Right hindlimb (tissue), 1 donor: ENCODE data around the gene ITGA11.
A peak's percentile ranks its signal among the peaks of the same experiment; 100 is the strongest.

Experiments used
- DNase-seq: peaks from one replicate; pipeline ENCODE4 v3.0.0-alpha.2; 2018

The ITGA11 gene

DNA sequence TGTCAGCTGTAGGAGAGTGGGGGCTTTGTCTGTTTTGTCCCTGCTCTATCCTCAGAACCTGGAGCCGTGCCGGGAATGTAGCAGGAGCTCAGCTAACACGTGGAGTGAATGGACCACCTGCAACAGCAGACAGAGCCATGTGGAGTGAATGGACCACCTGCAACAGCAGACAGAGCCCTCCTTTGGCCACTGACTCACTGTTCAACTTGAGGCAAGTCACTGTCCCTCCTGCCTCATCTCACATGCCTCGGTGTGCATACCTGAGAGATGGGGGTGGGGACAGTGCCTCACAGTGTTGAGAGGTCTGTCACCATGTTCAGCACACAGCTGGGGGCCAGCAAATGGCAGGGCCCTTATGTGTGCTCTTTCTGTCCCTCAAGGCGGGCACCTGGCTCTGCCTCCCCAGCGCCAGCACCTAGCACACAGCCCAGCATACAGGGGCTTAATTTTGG lies 126.5 kb downstream of the ITGA11 start:
- DNase-seq, result no peak

DNA sequence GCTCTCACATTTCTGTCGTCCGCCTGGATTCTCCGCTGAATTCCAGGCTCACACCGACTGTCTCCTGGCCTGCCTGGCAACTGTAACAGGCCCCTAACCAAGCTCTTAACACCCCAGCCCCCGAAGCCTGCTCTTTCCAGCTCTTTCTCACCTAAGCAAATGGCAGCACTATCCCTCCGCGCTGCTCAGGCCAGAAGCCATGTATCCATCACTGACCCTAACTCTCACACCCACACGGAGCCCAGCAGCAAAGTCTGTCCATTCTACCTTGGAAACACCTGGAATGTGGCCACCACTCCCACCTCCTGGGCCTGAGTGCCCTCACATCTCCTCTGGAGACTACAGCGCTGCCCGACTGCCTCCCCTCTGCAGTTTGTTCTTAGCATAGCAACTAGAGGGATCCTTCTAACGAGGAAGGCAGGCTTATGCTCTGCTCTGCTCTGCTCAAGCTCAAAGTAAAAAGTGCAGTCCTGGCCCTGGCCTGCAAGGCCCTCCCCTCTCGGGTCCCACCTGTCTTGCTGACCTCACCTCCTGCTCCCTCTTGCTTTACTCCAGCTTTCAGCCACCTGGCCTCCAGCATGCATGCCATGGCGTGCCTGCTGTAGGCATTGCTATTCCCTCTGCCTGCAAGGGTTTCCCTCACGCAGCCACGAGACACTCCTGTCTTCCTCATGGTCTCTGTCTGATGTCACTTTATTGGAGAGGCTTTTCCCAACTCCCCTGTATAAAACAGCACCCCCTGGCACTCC lies 127.2 kb downstream of the ITGA11 start:
- peak; percentile 17 for DNase-seq

DNA sequence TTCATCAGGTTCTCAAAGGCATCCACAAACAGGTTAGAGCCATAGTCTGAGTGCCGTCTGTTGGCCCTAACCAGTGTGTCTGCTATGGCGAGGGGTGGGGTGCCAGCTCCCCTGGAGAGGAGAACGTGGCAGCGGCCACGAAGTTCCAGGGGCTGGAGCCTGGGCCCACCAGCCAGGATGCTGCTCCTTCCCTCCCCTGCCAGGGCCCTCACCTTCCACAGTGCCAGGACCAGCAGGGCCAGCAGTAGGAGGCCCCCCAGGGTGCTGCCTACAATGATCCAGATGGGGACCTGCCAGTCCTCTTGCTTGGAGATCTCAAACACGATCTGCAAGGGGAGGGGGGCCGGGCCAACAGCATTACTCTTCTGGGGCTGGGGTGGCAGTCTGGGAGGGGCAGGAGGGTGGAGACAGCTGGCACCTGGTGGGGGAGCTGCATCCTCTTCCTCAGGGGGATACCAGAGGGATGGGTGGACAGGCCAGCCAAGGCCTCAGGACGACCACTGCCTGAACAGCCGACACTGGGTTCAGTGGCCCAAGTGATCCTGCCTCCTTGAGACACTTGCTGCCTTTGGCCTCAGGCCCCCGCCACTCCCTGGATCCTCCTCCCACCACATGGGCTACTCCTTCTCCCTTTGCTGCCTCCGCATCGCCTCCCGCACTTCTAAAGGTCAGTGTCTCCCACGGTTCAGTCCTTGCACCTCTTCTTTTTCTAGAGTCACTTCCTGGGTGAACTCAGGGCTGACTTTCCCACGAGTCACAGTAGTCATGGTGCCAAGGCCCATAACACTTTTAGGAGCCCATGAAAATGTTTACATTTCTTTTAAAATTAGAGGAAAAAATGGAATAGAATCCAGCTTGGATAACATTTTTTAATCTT lies 128.2 kb downstream of the ITGA11 start:
- peak; percentile 17 for DNase-seq

DNA sequence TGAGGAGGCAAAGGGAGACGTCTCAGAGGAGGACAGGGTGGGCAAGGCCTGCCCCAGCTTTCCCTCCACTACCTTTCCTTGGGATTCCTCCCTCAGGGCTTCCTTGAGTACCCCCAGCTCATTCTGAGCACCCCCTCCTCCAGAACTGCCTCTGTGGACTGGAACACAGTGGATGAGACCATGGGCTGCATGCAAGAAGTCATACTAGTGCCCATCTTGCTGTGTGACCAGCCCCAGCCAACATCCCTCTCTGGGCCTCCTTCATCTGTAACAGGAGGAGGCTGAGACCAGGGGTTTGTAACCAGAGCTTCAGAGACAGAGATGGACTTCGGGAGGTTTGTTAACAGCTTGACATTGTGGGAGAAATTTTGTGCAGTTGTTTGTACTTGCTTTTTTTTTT lies 128.8 kb downstream of the ITGA11 start:
- no peak for DNase-seq

DNA sequence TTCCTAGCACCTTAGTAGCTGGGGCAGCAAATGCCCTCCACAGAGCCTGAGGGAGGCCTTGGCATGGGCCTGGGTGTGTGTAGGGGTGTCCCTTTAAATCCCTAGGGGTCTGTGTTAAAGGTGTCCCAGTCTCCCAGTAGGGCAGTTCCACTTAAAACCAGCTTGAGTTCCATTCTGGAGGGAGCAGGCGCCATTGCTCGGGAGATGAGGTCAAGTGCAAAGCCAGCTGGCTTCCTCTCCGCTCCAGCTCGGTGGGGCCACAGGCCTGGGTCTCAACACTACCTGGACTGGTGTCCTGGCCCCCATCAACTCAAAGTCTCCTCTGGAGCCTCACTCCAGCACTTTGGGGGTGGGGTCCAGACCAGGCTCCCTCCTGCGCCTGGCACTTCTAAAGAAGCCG lies 129.2 kb downstream of the ITGA11 start:
- no peak for DNase-seq

GRCh38 chr15:68301301-68301700 lies 130.7 kb downstream of the ITGA11 start:
- no peak for DNase-seq

GRCh38 chr15:68300115-68300940 lies 131.6 kb downstream of the ITGA11 start:
- peak; percentile 18 for DNase-seq

DNA sequence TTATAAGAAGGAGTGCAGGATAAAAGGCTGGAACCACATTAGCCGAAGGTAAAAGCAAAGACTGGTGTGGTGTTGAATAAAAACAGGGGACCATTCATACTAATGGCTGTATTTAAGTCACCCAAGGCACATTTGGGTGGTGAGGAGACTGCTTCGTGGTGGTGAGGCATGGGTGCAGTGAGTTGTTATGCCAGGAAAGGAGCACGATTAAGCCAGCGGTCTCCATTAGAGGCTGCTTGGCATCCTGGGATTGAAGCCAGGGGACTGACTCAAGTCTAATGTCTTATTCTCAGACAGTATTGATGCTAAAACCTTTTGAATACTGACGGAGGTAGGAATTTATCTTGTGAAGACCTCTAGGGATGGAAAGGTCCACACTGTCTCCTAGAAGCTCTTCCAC lies 132.5 kb downstream of the ITGA11 start:
- DNase-seq, result no peak

- DNase-seq, result peak; percentile 13
Observed at GRCh38 chr15:68298882-68299381, 133.0 kb downstream of the ITGA11 start.

DNA sequence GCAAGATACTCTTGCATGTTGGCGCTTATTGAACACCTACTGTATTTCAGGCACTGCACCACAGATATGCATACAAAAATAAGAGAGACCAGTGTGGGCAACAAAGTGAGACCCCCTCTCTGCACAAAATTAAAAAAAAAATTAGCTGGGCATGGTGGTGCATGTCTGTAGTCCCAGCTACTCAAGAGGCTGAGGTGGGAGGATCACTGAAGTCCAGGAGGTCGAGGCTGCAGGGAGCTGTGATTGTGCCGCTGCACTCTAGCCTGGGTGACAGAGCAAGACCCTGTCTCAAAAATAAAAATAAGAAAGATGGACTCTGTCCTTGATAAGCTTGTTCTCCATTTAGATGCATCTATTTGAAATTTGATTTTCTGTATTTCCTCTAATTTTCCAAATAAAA lies 133.6 kb downstream of the ITGA11 start:
- no peak for DNase-seq

- no peak for DNase-seq
Observed at GRCh38 chr15:68295014-68295805, 136.8 kb downstream of the ITGA11 start.

- DNase-seq, result no peak
Observed at GRCh38 chr15:68292967-68293366, 139.0 kb downstream of the ITGA11 start.

DNA sequence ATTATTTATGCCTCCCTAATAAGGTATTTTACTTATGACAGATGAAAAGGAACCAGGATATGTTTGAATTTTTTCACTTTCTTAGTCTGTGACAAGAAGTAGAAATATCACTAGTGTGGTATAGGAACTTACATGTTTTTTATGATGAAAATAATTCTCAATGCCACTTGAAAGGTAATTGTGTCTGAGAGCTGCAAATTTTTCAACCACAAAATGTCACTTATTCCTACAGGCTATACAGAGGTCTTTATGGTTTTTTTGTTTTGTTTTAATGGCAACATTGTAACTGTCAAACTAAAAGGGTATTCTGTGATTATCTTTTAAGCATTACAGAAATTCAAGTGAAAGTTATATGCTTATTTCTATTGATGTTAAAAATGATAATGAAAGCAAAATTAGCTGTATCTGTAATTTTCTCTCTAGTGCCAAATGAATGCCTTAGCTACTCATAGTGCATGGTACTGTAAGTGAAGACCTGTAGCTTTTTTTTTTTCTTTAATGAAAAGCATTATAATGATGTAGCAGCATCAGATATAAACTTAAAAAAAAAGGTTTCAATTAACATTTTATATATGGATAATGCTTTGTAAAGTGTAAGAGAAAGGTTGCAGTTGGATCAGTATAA lies 139.7 kb downstream of the ITGA11 start:
- no peak for DNase-seq

DNA sequence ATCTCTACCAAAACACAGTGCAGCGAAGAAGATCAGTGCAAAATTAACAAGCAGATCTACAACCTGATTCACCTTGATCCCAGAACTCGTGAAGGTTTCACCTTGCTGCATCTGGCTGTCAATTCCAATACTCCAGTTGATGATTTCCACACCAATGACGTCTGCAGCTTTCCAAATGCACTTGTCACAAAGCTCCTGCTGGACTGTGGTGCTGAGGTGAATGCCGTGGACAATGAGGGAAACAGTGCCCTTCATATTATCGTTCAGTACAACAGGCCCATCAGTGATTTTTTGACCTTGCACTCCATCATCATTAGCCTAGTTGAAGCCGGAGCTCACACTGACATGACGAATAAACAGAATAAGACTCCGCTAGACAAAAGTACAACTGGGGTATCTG lies 141.2 kb downstream of the ITGA11 start:
- DNase-seq, result no peak

- no peak for DNase-seq
Observed at GRCh38 chr15:68289621-68290352, 142.2 kb downstream of the ITGA11 start.

DNA sequence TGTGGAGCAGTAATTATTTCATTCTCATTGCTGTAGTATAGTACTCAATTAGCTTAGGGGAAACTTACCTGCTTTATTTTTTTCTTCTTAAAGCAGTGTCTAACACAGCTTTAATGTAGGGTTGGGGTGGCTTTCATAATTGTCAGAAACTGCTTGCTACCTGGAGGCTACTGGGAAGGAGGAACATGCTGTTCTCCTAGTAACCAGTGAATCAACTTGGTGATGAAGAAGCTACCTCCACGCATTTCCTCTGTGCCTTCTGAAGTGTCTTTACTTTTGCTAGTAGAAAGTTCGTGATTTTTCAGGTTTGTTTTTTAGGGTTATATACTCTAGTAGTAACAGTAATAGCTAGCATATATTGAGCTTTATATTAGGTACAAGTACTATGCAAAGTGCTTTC lies 142.9 kb downstream of the ITGA11 start:
- no peak for DNase-seq

GRCh38 chr15:68286256-68286655 lies 145.7 kb downstream of the ITGA11 start:
- DNase-seq, result no peak

DNA sequence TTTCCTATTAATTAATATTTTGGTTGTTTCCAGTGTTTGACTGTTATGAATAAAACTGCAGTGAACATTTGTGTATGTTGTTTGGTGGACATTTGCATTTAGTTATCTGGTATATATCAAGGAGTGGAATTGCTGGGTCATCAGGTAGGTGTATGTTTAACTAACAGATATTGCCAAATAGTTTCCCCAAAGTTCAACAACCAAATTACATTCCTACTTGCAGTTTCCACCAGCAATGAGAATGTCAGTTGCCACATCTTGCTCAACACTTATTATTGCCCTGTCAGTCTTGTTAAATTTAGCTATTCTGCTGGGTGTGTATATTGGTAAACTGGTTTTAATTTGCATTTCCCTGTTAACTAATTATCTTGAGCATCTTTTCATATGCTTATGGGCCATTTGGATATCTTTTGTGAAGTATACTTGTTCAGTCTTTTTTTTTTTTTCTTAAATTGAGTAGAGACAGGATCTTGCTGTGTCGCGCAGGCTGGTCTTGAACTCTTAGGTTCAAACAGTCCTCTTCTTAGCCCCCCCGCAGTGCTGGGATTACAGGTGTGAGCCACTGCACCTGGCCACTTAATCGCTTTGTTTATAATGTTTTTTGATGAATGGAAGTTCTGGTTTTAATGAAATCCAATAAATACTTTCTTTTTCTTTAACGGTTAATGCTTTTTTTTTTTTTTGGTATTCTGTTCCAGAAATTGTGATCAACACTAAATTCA lies 146.5 kb downstream of the ITGA11 start:
- DNase-seq, result no peak

DNA sequence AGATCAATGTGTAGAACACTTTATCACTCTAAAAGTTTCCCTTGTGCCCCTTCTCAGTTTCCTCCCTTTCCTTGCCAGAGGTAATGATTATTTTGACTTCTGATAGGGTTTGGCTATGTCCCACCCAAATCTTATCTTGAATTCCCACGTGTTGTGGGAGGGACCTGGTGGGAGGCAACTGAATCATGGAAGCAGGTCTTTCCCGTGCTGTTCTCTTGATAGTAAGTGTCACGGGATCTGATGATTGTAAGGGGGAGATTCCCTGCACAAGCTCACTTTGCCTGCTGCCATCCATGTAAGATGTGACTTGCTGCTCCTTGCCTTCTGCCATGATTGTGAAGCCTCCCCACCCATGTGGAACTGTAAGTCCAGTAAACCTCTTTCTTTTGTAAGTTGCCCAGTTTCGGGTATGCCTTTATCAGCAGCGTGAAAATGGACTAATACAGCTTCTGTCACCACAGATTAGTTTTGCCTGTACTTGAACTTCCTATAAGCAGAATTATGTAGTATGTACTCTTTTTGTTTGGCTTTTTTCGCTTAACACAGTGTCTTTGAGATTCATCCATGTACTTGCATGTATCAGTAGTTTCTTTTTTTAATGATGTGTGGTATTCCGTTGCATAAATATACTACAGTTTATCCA lies 147.2 kb downstream of the ITGA11 start:
- DNase-seq, result no peak

DNA sequence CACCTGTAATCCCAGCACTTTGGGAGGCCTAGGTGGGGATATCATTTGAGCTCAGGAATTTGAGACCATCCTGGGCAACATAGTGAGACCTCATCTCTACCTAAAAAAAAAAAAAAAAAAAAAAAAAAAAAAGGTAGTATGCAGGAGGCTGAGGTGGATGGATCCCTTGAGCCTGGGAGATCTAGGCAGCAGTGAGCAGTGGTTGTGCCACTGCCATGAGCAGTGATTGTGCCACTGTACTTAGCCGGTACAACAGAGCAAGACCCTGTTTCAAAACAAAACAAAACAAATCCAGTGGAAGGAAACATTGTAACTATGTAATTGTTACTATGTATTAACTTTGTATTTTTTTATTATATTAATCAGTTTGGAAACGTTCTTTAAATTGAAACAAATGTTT lies 148.6 kb downstream of the ITGA11 start:
- no peak for DNase-seq
